MM.1S (cell line): ENCODE measurements around the gene IL36B.

Experiments used
- EZH2phosphoT487 ChIP-seq: fragments of 300-600 bp; sonication (generic); IDR thresholded peaks from 2 replicates; pipeline ENCODE4 v1.6.1; 2018; ENCODE audit warnings: antibody characterized with exemption, low read length
- TF ChIP-seq, protein P1 (sequence below): fragments of 300-600 bp; sonication (generic); IDR thresholded peaks from 2 replicates; pipeline ENCODE4 v1.5.1; 2016; ENCODE audit warnings: antibody characterized with exemption, low read length, mixed read lengths

DNA sequence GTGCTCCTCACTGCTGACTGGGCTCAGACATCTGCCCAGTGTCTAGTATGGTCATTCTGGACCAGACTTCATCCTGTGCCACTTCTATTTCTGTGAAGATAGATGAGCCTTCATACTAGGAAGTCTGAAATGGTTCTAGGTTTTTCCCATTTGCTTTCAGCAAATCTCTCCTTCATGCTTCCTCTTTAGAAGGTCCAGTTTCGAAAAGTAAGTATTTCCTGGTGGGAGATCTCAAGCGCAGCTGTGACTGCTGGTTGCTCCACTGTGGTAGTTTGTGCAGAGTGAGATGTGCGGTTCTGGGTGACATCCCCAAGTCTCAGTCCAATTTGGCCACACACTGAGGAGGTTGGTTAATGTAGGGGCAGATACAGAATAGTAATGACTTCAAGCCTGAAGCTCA is 14.4 kb downstream of the IL36B start:
- TF ChIP-seq, protein P1, sequence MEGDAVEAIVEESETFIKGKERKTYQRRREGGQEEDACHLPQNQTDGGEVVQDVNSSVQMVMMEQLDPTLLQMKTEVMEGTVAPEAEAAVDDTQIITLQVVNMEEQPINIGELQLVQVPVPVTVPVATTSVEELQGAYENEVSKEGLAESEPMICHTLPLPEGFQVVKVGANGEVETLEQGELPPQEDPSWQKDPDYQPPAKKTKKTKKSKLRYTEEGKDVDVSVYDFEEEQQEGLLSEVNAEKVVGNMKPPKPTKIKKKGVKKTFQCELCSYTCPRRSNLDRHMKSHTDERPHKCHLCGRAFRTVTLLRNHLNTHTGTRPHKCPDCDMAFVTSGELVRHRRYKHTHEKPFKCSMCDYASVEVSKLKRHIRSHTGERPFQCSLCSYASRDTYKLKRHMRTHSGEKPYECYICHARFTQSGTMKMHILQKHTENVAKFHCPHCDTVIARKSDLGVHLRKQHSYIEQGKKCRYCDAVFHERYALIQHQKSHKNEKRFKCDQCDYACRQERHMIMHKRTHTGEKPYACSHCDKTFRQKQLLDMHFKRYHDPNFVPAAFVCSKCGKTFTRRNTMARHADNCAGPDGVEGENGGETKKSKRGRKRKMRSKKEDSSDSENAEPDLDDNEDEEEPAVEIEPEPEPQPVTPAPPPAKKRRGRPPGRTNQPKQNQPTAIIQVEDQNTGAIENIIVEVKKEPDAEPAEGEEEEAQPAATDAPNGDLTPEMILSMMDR: no peak
- no peak for TF ChIP-seq EZH2phosphoT487
